Spleen (tissue), 7 donors: ENCODE results near the gene PBXIP1.

Source experiments
- CTCF ChIP-seq, 11 experiments: fragments of 200-600 bp in 7 of 11; fragments of 450-650 bp in 4 of 11; sonication (generic) in 4 of 11; IDR thresholded peaks in 8 of 11; conservative IDR thresholded peaks in 3 of 11; 1 replicate in 7 of 11; 2 replicates in 4 of 11; pipeline versions ENCODE4 v1.4.0 to v1.8.0; 2016 to 2021; ENCODE audit warnings: antibody characterized with exemption in 11 of 11, inconsistent platforms in 4 of 11, mild to moderate bottlenecking in 1 of 11
- POLR2AphosphoS5 ChIP-seq, 3 donors: sonication (generic); formaldehyde crosslinking; IDR thresholded peaks; one replicate each; pipeline ENCODE4 v1.5.1; 2017; ENCODE audit warnings: antibody characterized with exemption in 3 of 3
- donor health status: DM: no; HTN: no; CAD: no; lungs with moderate emphysema.
- donor health status: DM: no; HTN: no; CAD: no.
- donor health status: DM: no; HTN: no; CAD: no.

- no peak for TF ChIP-seq POLR2AphosphoS5 (IDR thresholded peaks at IDR 0.05)
- no peak for TF ChIP-seq CTCF (IDR thresholded peaks at IDR 0.05 in 8 of 11, conservative IDR thresholded peaks at IDR 0.05 in 3 of 11)
Observed at GRCh38 chr1:154971341-154971998, 15.6 kb upstream of the PBXIP1 start.
